Measurements from ENCODE around the gene CCDC51. TPM values are rescaled to one million over a fixed set of nuclear protein-coding genes. Genes with fewer than 3 reads are reported as not detected.

CCDC51 gene
- polyA plus RNA-seq, 1 donor (not counting 4 experiments of a cell fraction or from before 2014, with no cell fraction given), result 27.9 TPM

DNA sequence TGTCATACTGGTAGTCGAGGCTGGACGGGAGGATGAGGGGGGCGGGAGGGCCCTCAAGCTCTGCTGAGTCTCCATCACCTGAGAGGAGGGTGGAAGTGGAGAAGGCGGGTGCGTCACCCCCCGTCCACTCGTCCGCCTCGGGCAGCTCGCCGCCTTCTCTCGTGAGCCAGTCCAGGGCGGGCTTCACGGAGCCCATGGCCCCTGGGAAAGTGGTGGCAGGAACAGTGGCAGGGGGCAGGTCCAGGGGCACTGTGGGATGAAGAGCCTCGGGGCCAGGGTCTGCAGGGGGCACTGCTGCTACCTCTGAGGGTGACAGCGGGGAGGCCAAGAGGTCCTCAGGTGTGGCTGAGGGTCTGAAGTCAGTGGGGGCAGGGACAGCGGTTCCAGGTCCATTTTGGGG, 20.3 kb downstream of the CCDC51 start:
- H3K36me3 ChIP-seq (ENCODE audit: control insufficient read depth in 2 of 2, extremely low read depth in 1 of 2, insufficient read depth in 2 of 2, low read length in 2 of 2), result peaks cover 50 to 65% of the 10 kb centered on the region in 2 experiments
- H3K27ac ChIP-seq (ENCODE audit: control insufficient read depth, insufficient read depth, low read length), result no peak overlapping the region
- H4K20me1 ChIP-seq (ENCODE audit: control insufficient read depth, extremely low read depth, insufficient read depth, low read length), result peaks cover 14% of the 10 kb centered on the region
- H3K4me2 ChIP-seq (ENCODE audit: control insufficient read depth, extremely low read depth, insufficient read depth, low read depth, low read length), result no peak overlapping the region
- DNase-seq (ENCODE audit: low read depth, low spot score) (no peak), FAIRE-seq (no peak)
- no peak overlapping the region for H2AFZ ChIP-seq (ENCODE audit: control insufficient read depth, low read length)
- dilution Hi-C loops (cut with MboI; ENCODE audit: extremely low pct_ligation_motif_present, low sequenced_read_pairs), result no loop called here
- no peaks in the 10 kb centered on the region for H3K27me3 ChIP-seq (ENCODE audit: control insufficient read depth, extremely low read depth, insufficient read depth, low read length)
- H3K9me3 ChIP-seq (ENCODE audit: control insufficient read depth, low read depth, low read length), result no peaks in the 10 kb centered on the region
- H3K9ac ChIP-seq (ENCODE audit: control insufficient read depth, extremely low read depth, insufficient read depth, low read length), result no peak overlapping the region
- H3K9me1 ChIP-seq (ENCODE audit: control insufficient read depth, extremely low read depth, insufficient read depth, low read length), result no peaks in the 10 kb centered on the region
- H3K4me3 ChIP-seq (ENCODE audit: control insufficient read depth in 2 of 3, extremely low read depth in 1 of 3, insufficient read depth in 2 of 3, low read depth in 1 of 3, low read length in 3 of 3), result no peak overlapping the region
- no peak for TF ChIP-seq EZH2 (IDR thresholded peaks at IDR 0.05; ENCODE audit: low read length)
- TF ChIP-seq, protein P1, sequence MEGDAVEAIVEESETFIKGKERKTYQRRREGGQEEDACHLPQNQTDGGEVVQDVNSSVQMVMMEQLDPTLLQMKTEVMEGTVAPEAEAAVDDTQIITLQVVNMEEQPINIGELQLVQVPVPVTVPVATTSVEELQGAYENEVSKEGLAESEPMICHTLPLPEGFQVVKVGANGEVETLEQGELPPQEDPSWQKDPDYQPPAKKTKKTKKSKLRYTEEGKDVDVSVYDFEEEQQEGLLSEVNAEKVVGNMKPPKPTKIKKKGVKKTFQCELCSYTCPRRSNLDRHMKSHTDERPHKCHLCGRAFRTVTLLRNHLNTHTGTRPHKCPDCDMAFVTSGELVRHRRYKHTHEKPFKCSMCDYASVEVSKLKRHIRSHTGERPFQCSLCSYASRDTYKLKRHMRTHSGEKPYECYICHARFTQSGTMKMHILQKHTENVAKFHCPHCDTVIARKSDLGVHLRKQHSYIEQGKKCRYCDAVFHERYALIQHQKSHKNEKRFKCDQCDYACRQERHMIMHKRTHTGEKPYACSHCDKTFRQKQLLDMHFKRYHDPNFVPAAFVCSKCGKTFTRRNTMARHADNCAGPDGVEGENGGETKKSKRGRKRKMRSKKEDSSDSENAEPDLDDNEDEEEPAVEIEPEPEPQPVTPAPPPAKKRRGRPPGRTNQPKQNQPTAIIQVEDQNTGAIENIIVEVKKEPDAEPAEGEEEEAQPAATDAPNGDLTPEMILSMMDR (optimal IDR thresholded peaks at IDR 0.05 in 1 of 3, IDR thresholded peaks at IDR 0.05 in 1 of 3, conservative IDR thresholded peaks at IDR 0.05 in 1 of 3; ENCODE audit: extremely low read depth in 1 of 3, insufficient read depth in 2 of 3, low read length in 3 of 3), result no peak
- peaks cover 42% of the 10 kb centered on the region for H3K79me2 ChIP-seq (ENCODE audit: control insufficient read depth, insufficient read depth, low read length)
- H3K4me1 ChIP-seq (ENCODE audit: control insufficient read depth, extremely low read depth, insufficient read depth, low read length), result peaks cover 9% of the 10 kb centered on the region

DNA sequence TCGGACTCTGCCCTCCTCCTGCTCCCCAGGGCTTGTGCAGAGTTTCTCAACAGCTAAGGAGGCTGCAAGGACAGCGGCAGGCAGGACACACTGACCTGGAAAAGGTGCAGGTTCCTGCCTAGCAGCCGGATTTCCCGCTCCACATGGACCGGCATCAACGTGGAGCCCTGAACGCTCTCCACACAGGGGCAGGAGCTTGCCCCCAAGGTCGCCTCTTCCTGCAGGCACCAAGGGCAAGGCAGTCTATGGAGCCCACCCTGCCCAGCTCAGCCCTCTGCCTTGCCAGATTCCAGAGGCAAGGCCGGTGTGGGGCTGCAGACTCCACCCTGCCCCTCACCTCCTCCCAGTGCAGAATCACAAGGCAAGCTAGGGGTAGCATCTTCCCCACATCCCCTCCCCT, 20.8 kb downstream of the CCDC51 start:
- H3K79me2 ChIP-seq (ENCODE audit: control insufficient read depth, insufficient read depth, low read length), result peaks cover 38% of the 10 kb centered on the region
- FAIRE-seq (no peak), DNase-seq (ENCODE audit: low read depth, low spot score) (no peak)
- H3K4me2 ChIP-seq (ENCODE audit: control insufficient read depth, extremely low read depth, insufficient read depth, low read depth, low read length), result no peak overlapping the region
- peaks cover 14% of the 10 kb centered on the region for H4K20me1 ChIP-seq (ENCODE audit: control insufficient read depth, extremely low read depth, insufficient read depth, low read length)
- H2AFZ ChIP-seq (ENCODE audit: control insufficient read depth, low read length), result no peak overlapping the region
- no peaks in the 10 kb centered on the region for H3K9me1 ChIP-seq (ENCODE audit: control insufficient read depth, extremely low read depth, insufficient read depth, low read length)
- no peaks in the 10 kb centered on the region for H3K27me3 ChIP-seq (ENCODE audit: control insufficient read depth, extremely low read depth, insufficient read depth, low read length)
- TF ChIP-seq, protein P1 (optimal IDR thresholded peaks at IDR 0.05 in 1 of 3, IDR thresholded peaks at IDR 0.05 in 1 of 3, conservative IDR thresholded peaks at IDR 0.05 in 1 of 3; ENCODE audit: extremely low read depth in 1 of 3, insufficient read depth in 2 of 3, low read length in 3 of 3), result no peak
- peaks cover 9% of the 10 kb centered on the region for H3K4me1 ChIP-seq (ENCODE audit: control insufficient read depth, extremely low read depth, insufficient read depth, low read length)
- no peak overlapping the region for H3K4me3 ChIP-seq (ENCODE audit: control insufficient read depth in 2 of 3, extremely low read depth in 1 of 3, insufficient read depth in 2 of 3, low read depth in 1 of 3, low read length in 3 of 3)
- no peaks in the 10 kb centered on the region for H3K9me3 ChIP-seq (ENCODE audit: control insufficient read depth, low read depth, low read length)
- no peak overlapping the region for H3K27ac ChIP-seq (ENCODE audit: control insufficient read depth, insufficient read depth, low read length)
- no peak overlapping the region for H3K9ac ChIP-seq (ENCODE audit: control insufficient read depth, extremely low read depth, insufficient read depth, low read length)
- peaks cover 54 to 65% of the 10 kb centered on the region in 2 experiments for H3K36me3 ChIP-seq (ENCODE audit: control insufficient read depth in 2 of 2, extremely low read depth in 1 of 2, insufficient read depth in 2 of 2, low read length in 2 of 2)
- dilution Hi-C loops (cut with MboI; ENCODE audit: extremely low pct_ligation_motif_present, low sequenced_read_pairs), result no loop called here

Data from keratinocyte (primary cell).